Activated CD4-positive, CD25-positive, alpha-beta regulatory T cell treated with anti-CD3 and anti-CD28 coated beads, Interleukin-2, amount 50 U/mL, for 72 hours (primary cell): Measurements from ENCODE around the gene ERFL.
A peak's percentile ranks its signal among the peaks of the same experiment; 100 is the strongest.
"Not testable (repeated sequence)": the region's sequence is repeated elsewhere in the genome, so short reads cannot be mapped to it uniquely, and the experiment has no call there.

Experiments
- DNase-seq: peaks from one replicate; pipeline ENCODE4 v3.0.0; 2021

Gene ERFL

GRCh38 chr19:41875973-41876372, 52.3 kb downstream of the ERFL start:
- not testable (repeated sequence) for DNase-seq

- peak; percentile 59 for DNase-seq
These were observed 55.2 kb downstream of the ERFL start for GRCh38 chr19:41872775-41873647.

- DNase-seq: no peak
These were observed 55.9 kb downstream of the ERFL start for GRCh38 chr19:41872384-41872774.

GRCh38 chr19:41871573-41872383, 56.5 kb downstream of the ERFL start:
- DNase-seq: peak; percentile 56

- no peak for DNase-seq
These were observed 57.8 kb downstream of the ERFL start for GRCh38 chr19:41870401-41870873.

- no peak for DNase-seq
These were observed 58.8 kb downstream of the ERFL start for GRCh38 chr19:41869374-41869955.

- no peak for DNase-seq
These were observed 59.3 kb downstream of the ERFL start for GRCh38 chr19:41868989-41869300.

- DNase-seq: no peak
These were observed 59.9 kb downstream of the ERFL start for GRCh38 chr19:41868120-41868988.

- no peak for DNase-seq
These were observed 62.0 kb downstream of the ERFL start for GRCh38 chr19:41866284-41866683.

GRCh38 chr19:41864374-41864773, 63.9 kb downstream of the ERFL start:
- DNase-seq: no peak

GRCh38 chr19:41863209-41863931, 64.9 kb downstream of the ERFL start:
- no peak for DNase-seq

GRCh38 chr19:41862445-41862986, 65.7 kb downstream of the ERFL start:
- DNase-seq: no peak

GRCh38 chr19:41861846-41862245, 66.4 kb downstream of the ERFL start:
- DNase-seq: no peak

- no peak for DNase-seq
These were observed 67.0 kb downstream of the ERFL start for GRCh38 chr19:41861116-41861768.

GRCh38 chr19:41860419-41861115, 67.7 kb downstream of the ERFL start:
- DNase-seq: no peak

- peak; percentile 98 for DNase-seq
These were observed 68.4 kb downstream of the ERFL start, which contains the start of gene RPS19 for GRCh38 chr19:41859618-41860418. Gene RPS19 (plus strand): TSS chr19:41860255. CDS start chr19:41860775, 520 bp downstream.

GRCh38 chr19:41859213-41859617, 69.0 kb downstream of the ERFL start:
- no peak for DNase-seq
